ENCODE results near the gene DDB1. TPM values are rescaled to one million over a fixed set of nuclear protein-coding genes. Genes with fewer than 3 reads are reported as not detected.

DDB1 gene
- polyA plus RNA-seq (ENCODE audit: insufficient read length in 4 of 4), result 100 to 1,000 TPM; 212 to 240 (median 219) TPM

DNA sequence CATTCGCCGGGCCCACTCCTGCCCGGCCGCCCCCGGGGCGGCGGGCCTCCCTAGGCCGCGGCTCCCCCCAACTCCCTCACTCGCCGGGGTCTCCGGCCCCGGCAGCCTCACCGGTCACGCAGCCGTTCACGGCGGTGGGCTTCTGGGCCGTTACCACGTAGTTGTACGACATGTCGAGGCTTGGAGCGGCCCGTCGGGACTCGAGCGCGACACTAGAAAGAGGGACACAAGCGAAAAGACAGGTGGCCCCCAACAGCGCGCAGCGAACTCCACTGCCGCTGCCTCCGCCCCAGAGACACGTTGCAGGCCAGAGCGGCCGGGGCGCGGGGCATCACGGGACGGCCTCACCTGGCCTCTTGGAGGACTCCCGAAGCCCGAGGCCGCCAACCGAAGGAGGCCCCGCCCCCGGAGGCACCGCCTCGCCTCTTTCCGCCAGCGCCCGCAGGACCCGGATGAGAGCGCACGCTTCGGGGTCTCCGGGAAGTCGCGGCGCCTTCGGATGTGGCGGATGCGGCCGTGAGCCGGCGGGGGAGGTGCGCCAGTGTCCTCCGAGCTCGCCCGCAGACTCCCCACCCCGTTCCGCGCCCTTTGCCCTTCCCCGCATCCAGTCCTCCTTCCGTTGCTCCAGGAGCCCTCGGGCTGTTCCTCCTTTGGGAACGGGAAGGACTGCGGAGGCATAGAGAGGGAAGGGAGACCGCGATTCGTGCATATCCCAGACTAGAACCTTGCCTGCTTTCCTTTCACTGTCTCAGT, at the start of gene DDB1, which contains the start of gene TKFC:
Gene DDB1 (minus strand): TSS at position 309 of the 753 bp plus-strand sequence. CDS start 137 bp downstream, at position 172.
Gene TKFC (plus strand): TSS at position 432 of the 753 bp plus-strand sequence. CDS start 1,501 bp downstream, outside the sequence.
- DNase-seq (ENCODE audit: low read depth in 4 of 4, low spot score in 2 of 4), result peak; percentile 72 to 96 (median 82)

DNA sequence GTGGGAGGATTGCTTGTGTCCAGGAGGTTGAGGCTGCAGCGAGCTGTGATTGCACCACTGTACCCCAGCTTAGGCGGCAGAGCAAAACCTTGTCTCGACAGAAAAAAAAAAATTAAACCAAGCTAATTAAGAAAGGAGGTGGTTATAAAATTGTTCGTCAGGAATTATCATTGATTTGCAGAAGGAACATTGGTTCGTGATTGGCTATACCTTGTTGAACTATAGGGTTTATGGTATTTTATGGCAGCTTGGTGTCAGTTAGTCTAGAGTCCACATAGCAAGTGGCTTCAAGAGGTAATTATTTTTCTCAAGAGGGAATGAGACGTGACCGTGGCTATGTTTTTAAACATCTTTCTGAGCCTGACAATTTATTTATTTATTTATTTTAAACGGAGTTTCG, 48.0 kb upstream of the DDB1 start:
- DNase-seq (ENCODE audit: low read depth in 4 of 4, low spot score in 2 of 4), result no peak

DNA sequence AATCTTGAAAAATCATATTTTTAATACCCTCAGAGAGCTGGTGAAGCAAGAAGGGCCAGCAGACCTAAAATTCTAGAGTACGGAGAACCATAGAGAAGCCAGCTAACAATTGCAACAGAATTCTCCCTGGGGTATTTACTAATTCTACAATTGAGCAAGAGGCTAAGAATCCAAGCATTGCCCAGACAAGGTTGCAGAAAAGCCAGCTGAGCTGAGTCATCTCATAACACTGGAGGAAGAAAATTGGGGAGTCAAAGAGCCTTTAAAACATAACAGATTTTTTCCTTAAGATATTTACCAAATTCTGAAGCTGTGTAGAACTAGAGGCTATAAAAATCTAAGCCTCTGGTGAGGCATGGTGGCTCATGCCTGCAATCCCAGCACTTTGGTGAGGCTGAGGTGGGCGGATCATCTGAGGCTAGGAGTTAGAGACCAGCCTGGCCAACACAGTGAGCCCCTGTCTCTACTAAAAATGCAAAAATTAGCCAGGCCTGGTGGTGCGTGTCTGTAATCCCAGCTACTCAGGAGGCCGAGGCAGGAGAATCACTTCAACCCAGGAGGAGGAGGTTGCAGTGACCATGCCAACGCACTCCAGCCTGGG, 45.9 kb upstream of the DDB1 start:
- no peak for DNase-seq (ENCODE audit: low read depth in 4 of 4, low spot score in 2 of 4)

DNA sequence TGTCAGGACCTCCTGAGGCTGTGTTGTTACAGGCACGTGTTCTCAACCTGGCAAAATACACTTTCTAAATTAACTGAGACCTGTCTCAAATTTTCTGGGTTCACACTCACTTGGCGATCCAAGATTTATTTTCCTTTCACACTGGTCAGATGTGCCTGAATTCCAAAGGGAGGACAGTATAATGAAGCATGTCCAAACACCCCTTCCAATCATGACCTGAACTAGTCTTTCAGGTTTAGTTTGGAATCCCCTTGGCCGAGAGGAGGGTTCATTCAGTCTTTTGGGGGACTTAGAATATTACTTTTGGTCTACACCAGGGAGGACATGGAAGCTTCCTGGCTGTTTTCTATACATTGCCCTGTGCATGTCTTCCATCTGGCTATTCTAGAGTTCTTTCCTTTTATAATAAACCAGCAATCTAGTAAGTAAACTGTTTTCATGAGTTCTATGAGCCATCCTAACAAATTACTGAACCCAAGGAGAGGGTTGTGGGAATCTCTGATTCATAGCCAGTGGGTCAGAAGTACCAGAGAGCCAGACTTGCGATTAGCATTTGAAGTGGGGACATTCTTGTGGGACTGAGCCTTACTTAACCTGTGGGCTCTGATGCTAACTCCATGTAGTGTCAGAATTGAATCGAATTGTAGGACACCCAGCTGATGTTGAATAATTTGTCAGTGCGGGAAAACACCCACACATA, 44.7 kb upstream of the DDB1 start:
- DNase-seq (ENCODE audit: low read depth in 4 of 4, low spot score in 2 of 4), result no peak

DNA sequence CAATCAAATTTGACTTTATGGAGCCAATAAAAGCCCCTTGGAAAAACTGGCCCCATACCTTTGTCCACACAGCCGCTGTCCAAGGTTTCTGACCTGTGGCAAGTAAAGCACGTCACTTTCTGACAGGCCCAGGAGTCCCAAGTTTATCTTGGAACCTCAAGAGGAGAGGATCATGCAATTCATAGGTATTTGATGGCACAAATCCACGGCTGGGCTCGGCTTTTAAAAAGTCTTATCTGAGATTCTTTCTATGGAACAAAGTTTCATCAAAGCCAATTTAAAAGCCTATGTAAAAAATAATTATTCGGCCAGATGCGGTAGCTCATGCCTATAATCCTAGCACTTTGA, 42.8 kb upstream of the DDB1 start:
- DNase-seq (ENCODE audit: low read depth in 4 of 4, low spot score in 2 of 4), result no peak

DNA sequence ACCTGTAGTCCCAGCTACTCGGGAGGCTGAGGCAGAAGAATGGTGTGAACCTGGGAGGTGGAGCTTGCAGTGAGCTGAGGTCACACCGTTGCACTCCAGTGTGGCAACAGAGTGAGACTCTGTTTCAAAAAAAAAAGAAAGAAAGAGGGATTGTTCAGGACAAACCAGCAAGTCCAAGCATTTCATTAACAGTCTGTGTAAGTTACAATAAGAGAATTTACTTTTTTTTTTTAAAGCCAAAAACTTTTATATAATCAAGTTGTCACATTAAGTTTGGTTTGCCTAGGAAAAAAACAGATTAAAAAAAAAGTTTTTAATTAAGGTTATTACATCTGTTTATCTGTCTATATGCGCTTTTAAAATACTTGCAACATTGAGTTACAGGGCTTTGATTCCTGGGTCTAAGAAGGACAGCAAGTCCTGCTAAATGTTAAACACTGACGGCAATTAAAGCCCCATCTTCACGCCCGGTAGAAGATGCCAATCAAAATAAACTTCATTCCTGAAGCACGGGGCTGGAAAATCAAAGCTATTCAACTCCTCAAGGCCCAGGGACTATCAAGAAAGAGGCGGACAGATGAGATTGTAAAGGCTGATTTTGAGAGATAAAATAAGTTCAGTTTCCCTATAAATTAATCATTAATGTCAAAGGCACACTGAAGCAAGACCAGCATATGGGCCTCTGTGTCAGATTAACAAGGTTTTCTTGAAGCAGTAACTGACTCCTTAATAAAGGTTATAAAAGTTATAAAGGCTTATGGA, 39.9 kb upstream of the DDB1 start:
- no peak for DNase-seq (ENCODE audit: low read depth in 4 of 4, low spot score in 2 of 4)

DNA sequence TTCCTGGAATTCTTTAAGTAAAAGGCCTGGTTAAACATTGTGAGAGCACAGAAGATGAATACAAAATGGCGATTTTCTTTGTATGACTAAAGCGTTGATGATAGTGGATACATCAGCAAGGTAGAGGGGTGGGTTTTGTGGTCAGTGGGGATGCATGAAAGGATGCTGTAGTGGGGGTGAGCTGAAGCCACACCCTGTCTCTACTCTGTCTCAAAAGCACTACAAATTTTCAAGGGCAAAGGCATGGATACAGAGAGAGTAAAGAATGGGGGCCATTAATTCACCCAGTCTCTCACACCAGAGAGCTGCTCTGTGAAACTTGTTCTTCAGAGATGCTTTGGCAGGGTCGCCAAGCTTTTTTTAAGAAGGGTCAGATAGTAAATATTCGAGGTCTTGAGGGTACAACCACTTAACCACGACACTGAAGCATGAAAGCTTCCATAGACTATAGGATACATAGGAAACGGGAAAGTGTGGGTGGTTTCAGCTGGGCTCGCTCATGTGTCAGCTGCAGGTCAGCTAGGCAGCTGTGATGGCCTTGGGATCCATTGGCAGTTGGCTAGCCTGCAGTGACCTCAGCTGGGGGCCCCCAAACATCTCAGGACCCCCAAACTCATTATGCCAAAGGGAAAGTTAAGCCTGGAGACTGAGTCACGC, 37.6 kb upstream of the DDB1 start:
- no peak for DNase-seq (ENCODE audit: low read depth in 4 of 4, low spot score in 2 of 4)

DNA sequence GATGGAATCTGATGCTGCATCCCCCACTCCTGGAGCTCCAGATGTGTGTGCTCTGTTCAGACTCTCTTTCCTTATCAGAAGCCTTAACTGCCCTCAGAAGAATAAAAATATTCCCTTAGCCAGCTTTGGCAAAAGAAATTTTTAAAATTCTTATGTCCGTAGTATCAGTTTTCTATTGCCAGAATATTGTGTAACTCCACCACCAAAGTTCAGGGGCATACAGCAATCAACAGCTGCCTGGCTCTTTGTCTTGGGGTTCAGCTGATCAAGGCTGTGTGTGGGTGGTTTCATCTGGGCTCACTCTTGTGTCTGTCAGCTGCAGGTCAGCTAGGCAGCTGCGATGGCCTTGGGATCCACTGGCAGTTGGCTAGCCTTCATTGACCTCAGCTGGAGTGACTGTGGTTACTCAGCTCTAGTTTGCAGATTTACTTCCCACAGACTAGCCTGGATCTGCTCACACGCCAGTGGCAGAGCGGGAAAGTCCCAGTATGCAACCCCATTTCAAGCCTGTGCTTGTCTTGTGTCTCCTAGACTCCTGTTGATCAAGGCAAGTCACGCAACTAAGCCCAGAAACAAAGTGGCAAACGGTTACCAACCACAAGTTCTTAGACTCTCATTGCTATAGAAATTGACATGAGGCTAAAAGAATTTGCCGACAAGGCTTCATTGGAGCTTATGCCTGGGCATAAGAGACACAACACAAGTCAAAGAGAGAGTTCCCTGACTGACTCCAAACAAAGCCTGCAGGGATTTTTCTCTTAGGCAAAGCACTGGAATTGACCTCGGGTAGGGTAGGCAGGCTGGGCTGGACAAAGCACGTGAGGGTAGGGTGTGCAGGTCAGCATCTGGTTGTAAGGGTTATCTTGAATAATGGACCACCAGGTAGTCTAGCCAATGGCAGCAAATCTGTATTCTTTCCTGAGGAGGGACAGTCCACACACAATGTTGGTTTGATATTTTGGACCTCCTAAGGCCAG, 36.8 kb upstream of the DDB1 start:
- no peak for DNase-seq (ENCODE audit: low read depth in 4 of 4, low spot score in 2 of 4)

DNA sequence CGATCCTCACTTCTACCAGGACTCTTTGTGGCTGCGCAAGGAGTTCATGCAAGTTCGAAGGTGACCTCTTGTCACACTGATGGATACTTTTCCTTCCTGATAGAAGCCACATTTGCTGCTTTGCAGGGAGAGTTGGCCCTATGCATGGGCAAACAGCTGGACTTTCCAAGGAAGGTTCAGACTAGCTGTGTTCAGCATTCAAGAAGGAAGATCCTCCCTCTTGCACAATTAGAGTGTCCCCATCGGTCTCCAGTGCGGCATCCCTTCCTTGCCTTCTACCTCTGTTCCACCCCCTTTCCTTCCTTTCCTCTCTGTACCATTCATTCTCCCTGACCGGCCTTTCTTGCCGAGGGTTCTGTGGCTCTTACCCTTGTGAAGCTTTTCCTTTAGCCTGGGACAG, 35.7 kb upstream of the DDB1 start:
- no peak for DNase-seq (ENCODE audit: low read depth in 4 of 4, low spot score in 2 of 4)

DNA sequence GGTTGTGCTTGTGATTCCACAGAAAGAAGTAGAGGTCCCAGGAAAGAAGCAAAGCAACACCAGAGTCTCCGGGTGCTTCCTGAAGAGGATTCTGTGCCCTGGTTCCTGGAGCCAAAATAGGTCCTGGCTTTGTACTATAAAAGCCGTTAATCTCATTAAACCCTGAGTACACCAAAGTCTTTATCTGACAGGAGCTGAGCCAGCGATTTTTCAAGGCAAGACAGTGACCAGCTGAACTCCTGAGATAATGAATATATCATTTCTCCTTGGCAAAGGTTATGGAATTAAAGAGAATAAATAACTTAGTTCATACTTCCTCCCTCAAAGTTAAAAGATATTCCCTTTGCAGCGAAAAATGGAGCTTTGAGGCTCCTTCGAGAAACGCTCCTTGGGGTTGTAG, 34.5 kb upstream of the DDB1 start:
- no peak for DNase-seq (ENCODE audit: low read depth in 4 of 4, low spot score in 2 of 4)

DNA sequence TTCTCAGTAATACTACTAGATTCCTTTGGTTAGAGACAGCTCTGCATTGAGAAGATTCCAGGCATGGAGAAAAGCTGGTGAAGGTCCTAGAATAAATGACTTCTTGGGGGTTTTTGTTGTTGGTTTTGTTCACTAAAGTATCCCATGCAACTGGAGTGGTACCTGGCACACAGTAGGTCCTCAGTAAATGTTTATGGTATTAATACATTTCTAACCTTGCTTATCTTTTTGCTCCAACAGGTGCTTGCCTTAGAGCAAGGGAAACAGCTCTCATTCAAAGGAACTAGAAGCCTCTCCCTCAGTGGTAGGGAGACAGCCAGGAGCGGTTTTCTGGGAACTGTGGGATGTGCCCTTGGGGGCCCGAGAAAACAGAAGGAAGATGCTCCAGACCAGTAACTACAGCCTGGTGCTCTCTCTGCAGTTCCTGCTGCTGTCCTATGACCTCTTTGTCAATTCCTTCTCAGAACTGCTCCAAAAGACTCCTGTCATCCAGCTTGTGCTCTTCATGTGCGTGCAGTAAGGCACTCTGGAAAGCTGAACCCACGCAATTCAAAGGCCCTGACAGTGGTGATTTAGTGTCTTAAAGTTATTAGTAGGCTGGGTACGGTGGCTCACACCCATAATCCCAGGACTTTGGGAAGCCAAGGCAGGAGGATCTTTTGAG, 31.2 kb upstream of the DDB1 start:
- DNase-seq (ENCODE audit: low read depth in 4 of 4, low spot score in 2 of 4), result no peak

DNA sequence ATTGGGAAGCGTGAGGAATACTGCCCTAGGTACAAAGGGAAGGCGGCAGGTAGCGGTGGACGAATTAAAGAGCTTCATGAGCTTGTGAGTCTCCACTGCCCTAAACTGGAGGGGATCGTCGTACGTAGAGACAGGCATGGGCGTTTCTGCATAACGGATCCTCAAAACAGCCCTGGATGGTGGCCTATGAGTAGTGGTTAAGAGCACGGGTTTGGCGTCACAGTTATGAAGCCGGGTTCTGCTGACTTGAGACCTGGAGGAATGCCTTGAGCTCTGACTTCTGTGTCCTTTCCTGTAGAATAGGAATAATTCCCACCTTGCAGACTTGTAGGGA, 29.6 kb upstream of the DDB1 start:
- no peak for DNase-seq (ENCODE audit: low read depth in 4 of 4, low spot score in 2 of 4)

DNA sequence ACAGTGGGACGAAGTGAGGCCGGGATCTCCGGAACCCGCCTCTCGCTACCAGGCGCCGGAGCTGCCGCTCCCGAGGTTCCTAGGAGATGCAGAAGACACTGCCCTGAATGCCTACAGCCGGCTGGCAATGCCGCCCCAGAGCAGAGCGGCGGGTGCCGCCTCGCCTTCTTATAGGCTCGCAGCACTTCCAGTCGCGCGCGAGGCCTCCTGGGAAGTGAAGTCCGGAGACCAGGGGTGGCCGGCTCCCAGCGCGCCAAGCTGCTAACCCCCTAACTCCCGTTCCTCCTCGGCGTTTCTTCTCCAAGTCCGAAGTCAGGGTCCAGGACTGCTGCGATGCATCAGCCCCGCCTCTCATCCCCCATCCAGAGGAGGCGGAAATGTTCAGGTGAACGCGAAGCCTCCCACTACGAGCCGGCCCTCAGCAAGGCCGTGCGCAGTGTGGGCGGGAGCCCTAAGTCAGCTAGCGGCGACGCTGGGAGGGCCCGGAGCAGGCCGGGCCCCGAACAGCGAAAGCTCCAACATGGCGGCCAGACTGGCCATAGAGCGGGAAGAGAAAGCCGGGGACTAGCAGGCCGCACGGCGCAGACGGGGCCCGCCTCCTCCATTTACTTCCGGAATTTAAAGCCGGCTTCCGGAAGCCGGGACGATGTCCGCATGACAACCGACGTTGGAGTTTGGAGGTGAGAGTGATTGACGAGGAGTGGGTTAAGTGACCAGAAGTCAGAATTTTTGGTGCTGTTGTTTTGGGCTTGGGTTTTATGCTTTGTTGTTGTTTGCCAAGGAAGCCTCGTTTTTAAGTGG, 29.0 kb upstream of the DDB1 start, which contains the start of the genes CYB561A3 and TMEM138:
Gene CYB561A3 (minus strand): TSS at position 142 of the 801 bp plus-strand sequence. CDS start 5,169 bp downstream, outside the sequence.
Gene TMEM138 (plus strand): TSS at position 634 of the 801 bp plus-strand sequence. CDS start 2,017 bp downstream, outside the sequence.
- DNase-seq (ENCODE audit: low read depth in 4 of 4, low spot score in 2 of 4), result peak; percentile 84 to 91 (median 89)

DNA sequence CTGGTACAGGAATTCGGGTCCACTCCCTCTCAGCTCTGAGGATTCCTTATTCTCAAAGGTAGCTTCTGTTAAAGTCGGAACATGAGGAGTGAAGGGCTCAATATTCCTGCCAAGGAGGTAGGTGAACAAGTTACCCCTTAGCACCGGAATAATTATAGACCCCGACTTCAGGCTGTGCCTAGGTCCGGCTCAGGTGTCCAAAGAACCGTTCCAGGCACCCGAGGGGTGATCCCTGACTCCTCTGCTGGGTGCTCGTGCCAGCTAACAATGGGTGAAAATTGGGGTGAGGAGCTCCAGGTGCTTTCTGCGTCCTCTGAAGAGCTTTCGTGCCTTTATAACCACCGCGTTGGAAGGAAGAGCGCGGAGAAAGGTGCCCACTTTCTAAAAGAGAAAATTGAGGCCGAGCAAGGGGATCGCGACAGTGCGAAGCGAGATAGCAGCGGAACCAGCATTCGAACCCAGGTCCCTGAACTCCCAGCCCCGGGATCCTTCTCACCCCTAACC, 28.4 kb upstream of the DDB1 start:
- no peak for DNase-seq (ENCODE audit: low read depth in 4 of 4, low spot score in 2 of 4)

DNA sequence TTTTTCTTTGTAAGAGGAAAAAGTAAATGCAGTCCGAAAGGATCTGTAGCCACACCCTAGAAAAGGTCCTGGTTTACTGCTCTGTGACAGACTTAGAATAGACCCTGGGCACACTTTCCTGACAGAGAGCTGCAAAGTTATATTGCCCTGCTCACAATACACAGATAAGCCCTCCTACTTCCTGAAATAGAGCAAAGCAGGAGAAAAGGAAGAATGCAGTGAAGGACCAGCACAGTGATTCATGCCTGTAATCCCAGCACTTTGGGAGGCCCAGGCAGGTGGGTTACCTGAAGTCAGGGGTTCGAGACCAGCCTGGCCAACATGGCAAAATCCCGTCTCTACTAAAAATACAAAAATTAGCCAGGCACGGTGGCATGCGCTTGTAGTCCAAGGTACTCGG, 26.6 kb upstream of the DDB1 start:
- no peak for DNase-seq (ENCODE audit: low read depth in 4 of 4, low spot score in 2 of 4)

DNA sequence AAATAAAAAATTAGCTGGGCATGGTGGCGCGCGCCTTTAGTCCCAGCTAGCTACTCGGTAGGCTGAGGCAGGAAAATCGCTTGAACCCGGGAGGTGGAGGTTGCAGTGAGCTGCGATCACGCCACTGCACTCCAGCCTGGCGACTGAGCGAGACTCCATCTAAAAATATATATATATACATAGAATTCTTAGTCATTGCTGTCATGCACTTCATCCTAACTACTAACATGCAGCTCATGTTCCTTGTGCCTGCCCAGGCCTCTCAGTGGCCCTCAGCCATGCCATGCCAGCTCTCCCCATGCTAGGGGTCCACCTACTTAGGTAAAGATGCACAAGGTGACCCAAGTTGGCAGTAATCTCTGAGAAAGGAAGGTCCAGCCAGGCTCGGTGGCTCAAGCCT, 25.7 kb upstream of the DDB1 start:
- DNase-seq (ENCODE audit: low read depth in 4 of 4, low spot score in 2 of 4), result no peak

DNA sequence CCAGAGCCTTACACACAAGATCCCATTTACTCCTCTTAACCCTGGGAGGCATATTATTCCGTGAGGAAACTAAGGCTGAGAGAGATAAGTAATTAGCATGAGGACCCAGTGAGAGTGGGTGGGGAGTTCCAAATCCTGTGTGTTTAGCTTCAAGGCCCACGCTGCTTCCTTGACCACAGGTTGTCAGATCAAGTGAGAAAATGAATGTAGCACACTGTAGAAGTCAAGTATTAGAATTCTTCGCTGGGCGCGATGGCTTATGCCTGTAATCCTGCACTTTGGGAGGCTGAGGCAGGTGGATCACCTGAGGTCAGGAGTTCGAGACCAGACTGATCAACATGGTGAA, 25.0 kb upstream of the DDB1 start:
- no peak for DNase-seq (ENCODE audit: low read depth in 4 of 4, low spot score in 2 of 4)

Measured in left renal cortex interstitium (tissue), 4 donors.